Mesothelial cell of epicardium (in vitro differentiated cells): ENCODE measurements around the gene COL9A2. TPM values are rescaled to one million over a fixed set of nuclear protein-coding genes. Genes with fewer than 3 reads are reported as not detected.
"Not testable (repeated sequence)": the region's sequence is repeated elsewhere in the genome, so short reads cannot be mapped to it uniquely, and the experiment has no call there.

Experiments
- DNase-seq, 2 experiments: peaks; one replicate each; pipeline ENCODE4 v3.0.0; 2021; ENCODE audit warnings: low spot score in 2 of 2; ENCODE audit not compliant: unreplicated experiment in 2 of 2
- H3K27ac Mint-ChIP-seq: 2 replicates; pipeline ENCODE4 v1.8.0; 2021; ENCODE audit warnings: mixed read lengths
- H3K27me3 Mint-ChIP-seq: 2 replicates; pipeline ENCODE4 v1.8.0; 2021; ENCODE audit warnings: low read depth, mixed read lengths
- H3K36me3 Mint-ChIP-seq: 2 replicates; pipeline ENCODE4 v1.8.0; 2021; ENCODE audit warnings: mixed read lengths
- H3K4me1 Mint-ChIP-seq: 2 replicates; pipeline ENCODE4 v1.8.0; 2021; ENCODE audit warnings: mixed read lengths
- H3K4me3 Mint-ChIP-seq: 2 replicates; pipeline ENCODE4 v1.8.0; 2021; ENCODE audit warnings: mild to moderate bottlenecking, moderate library complexity, mixed read lengths
- H3K9me3 Mint-ChIP-seq: 2 replicates; pipeline ENCODE4 v1.8.0; 2021; ENCODE audit warnings: mixed read lengths
- CTCF ChIP-seq: fragments of 200-600 bp; sonication (generic); IDR thresholded peaks from one replicate; pipeline ENCODE4 v1.5.0; 2021; ENCODE audit warnings: antibody characterized with exemption; ENCODE audit not compliant: unreplicated experiment
- total RNA-seq: library from RNA; stranded (reverse); gene quantifications from 3 replicates; pipeline ENCODE4 v1.2.1, GENCODE V29; 2021

The COL9A2 gene
- total RNA-seq, 1 donor from 2014 or later: 50.3 TPM

GRCh38 chr1:40350391-40350790 is 33.3 kb upstream of the COL9A2 start:
- no peak overlapping the region for H3K27ac Mint-ChIP-seq
- peaks cover 5% of the 10 kb centered on the region for H3K27me3 Mint-ChIP-seq
- no peaks in the 10 kb centered on the region for H3K4me1 Mint-ChIP-seq
- H3K9me3 Mint-ChIP-seq: no peaks in the 10 kb centered on the region
- no peak for DNase-seq
- H3K36me3 Mint-ChIP-seq: no peaks in the 10 kb centered on the region
- H3K4me3 Mint-ChIP-seq: no peak overlapping the region
- no peak for TF ChIP-seq CTCF

- no peaks in the 10 kb centered on the region for H3K4me1 Mint-ChIP-seq
- no peaks in the 10 kb centered on the region for H3K36me3 Mint-ChIP-seq
- no peak for DNase-seq
- H3K4me3 Mint-ChIP-seq: no peak overlapping the region
- peaks cover 16% of the 10 kb centered on the region for H3K9me3 Mint-ChIP-seq
- H3K27me3 Mint-ChIP-seq: peaks cover 16% of the 10 kb centered on the region
- no peak for TF ChIP-seq CTCF
- no peak overlapping the region for H3K27ac Mint-ChIP-seq
Measured at GRCh38 chr1:40344597-40344996, 27.5 kb upstream of the COL9A2 start.

- H3K36me3 Mint-ChIP-seq, H3K4me3 Mint-ChIP-seq, H3K4me1 Mint-ChIP-seq, H3K27ac Mint-ChIP-seq, DNase-seq: not testable (repeated sequence)
- Mint-ChIP-seq H3K27me3 (peaks cover 19% of the 10 kb centered on the region), H3K9me3 (peaks cover 16% of the 10 kb centered on the region)
Measured at GRCh38 chr1:40342381-40342717, 25.3 kb upstream of the COL9A2 start.

DNA sequence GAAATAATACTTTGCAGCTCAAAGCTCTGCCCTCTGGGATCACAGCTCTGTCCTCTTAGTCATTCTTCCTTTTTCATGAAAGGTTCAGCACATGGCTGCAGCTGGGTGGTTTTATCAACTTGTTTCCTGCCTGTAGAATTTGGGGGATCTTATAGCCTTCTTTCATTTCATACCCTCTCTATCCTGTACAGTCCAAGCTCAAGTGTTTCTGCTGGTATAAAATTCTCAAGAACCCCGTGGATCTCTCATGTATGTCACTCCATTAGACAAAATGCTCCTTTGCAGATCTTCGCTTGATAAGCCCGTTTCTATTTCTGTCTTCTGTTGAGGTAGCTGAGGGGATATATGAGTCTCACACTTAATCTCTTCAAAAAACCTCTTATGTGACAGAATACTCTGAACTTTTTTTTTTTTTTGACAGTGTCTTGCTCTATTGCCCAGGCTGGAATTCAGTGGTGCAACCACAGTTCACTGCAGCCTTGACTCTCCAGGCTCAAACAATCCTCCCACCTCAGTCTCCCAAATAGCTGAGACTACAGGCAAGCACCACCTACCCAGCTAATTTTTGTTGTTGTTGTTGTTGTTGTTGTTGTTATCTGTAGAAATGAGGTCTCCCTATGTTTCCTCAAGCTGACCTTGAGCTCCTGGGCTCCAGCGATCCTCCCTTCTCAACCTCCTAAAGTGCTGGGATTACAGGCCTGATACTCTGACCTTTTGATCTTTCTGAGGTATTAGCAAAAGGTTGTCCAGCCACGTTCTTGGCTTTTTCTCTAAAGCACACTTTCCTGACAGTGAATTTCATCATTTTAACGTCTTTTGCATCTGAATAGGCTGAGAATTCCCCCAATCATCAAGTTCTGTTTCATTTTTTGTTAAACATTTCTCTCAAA is 24.6 kb upstream of the COL9A2 start:
- H3K4me1 Mint-ChIP-seq: no peaks in the 10 kb centered on the region
- DNase-seq: no peak
- peaks cover 19% of the 10 kb centered on the region for H3K27me3 Mint-ChIP-seq
- H3K27ac Mint-ChIP-seq: no peak overlapping the region
- no peaks in the 10 kb centered on the region for H3K36me3 Mint-ChIP-seq
- H3K9me3 Mint-ChIP-seq: peaks cover 16% of the 10 kb centered on the region
- TF ChIP-seq CTCF: no peak
- no peak overlapping the region for H3K4me3 Mint-ChIP-seq

DNA sequence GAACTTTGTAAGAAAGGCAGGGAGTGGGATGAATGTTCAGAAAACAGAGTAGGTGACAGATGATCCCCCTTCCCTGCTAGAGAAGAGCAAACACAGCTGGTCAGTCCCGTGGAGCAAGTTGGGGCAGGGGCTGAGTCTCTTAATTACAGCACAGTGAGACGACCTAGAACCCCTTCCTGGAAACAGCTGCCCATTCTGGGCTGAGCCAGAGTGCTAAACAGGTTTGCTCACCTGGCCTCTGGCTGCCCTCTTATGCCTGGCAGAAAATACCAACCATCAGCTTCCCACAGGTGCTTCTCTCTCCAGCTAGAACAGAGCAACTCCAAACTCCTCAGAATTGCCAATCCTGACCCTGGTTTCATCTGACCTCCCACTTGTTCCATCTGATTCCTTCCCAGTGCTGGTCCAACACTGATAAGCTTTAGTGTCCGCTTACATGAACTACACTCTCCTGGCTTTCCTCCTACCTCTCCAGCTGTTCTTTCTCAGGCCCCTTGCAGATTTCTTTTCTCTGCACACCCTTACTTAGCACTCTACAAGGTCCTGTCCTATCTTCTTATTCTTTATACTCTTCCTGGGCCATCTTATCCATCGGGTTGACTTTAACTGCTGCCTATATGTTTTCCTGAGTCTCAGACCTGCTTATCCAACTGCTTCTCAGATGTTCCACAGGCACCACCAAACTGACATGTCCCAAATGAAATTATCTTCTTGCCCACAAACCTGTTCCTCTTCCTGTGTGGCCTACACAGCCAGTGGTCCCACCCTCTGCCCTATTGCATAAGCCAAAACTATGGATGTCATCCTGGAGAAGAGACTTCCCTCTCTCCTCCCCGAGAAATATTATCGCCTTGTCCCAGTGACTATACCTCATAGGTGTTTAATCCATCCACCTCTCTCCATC is 22.6 kb upstream of the COL9A2 start:
- H3K4me1 Mint-ChIP-seq: no peaks in the 10 kb centered on the region
- H3K9me3 Mint-ChIP-seq: peaks cover 16% of the 10 kb centered on the region
- H3K27ac Mint-ChIP-seq: no peak overlapping the region
- H3K27me3 Mint-ChIP-seq: peaks cover 19% of the 10 kb centered on the region
- no peak for TF ChIP-seq CTCF
- no peak overlapping the region for H3K4me3 Mint-ChIP-seq
- no peaks in the 10 kb centered on the region for H3K36me3 Mint-ChIP-seq
- DNase-seq: no peak
